ENCODE measurements around the gene MAGEC3. TPM values are rescaled to one million over a fixed set of nuclear protein-coding genes. Genes with fewer than 3 reads are reported as not detected.

The MAGEC3 gene
- total RNA-seq (2022; extraction: Qiagen RNA extraction; ENCODE audit: low read depth), result not detected in 5 replicates

GRCh38 chrX:141838016-141838415 lies at the start of gene MAGEC3:
Gene MAGEC3, plus strand, starts transcription at chrX:141838316. Its CDS starts 0 bp downstream, at chrX:141838316.

GRCh38 chrX:141903400-141904155 lies 65.5 kb downstream of the MAGEC3 start, which contains the start of gene MAGEC1:
Gene MAGEC1, plus strand, starts transcription at chrX:141903894. Its CDS starts 1,179 bp downstream, at chrX:141905073.

Other genes with a start within 250 kb of the MAGEC3 start
- gene SPANXA2, start 248.6 kb upstream of the MAGEC3 start, total RNA-seq (2022; extraction: Qiagen RNA extraction; ENCODE audit: low read depth), result 0.28 to 0.40 TPM in 2 of 5 replicates, not detected in the others
- gene SPANXD, start 139.6 kb upstream of the MAGEC3 start, total RNA-seq (2022; extraction: Qiagen RNA extraction; ENCODE audit: low read depth), result not detected in 5 replicates
- gene MAGEC1, start 65.6 kb downstream of the MAGEC3 start, total RNA-seq (2022; extraction: Qiagen RNA extraction; ENCODE audit: low read depth), result 0.06 to 0.09 TPM in 2 of 5 replicates, not detected in the others

Data from A549 treated with GW870086 at 1 μM for 4 hours (cell line).